ENCODE results near the gene GRIPAP1.

Gene GRIPAP1

GRCh38 chrX:49002091-49002935, at the start of gene GRIPAP1:
Gene GRIPAP1, minus strand, starts transcription at chrX:49002264. Its CDS starts 35 bp downstream, at chrX:49002229.
- peak; percentile 45 to 63 for DNase-seq (ENCODE audit: low read depth in 2 of 2)

GRCh38 chrX:49043987-49044281, 41.9 kb upstream of the GRIPAP1 start:
- no peak for DNase-seq (ENCODE audit: low read depth in 2 of 2)

DNA sequence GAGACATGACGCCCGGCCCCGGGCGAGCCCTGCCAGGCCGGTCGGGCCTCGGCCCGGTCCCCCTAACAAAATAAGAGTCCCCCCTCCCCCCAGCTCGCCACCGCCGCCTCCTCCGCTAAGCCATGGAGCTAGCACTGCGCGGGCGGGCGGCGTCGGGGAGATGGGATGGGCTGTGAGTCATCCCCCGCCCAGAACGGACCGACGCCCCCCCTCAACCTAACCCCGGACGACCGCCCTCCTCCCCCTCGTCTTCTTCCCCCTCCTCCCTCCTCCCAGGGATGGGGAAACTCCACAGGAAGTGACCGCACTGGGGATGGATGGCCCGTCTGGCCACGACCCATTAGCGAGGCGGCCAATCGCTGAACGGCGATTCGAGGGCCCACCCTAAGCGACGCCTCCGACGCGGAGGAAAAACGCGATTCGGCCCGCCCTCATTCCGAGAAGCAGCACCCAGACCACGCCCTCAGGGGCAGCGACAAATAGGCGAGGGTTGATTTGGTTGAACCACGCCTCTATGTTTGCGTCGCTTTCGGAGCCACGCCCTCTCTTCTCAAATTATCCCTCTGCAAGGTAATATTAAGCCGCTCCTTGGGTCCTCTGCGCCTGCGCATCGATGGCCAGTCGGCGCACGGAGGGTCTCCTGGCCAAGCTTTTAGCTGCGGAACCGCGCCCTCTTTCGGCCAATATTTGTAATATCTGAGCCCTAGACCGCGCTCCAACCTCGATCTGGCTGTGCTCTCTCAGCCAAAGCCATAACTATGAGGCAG, 41.3 kb upstream of the GRIPAP1 start, which contains the start of gene TFE3:
Gene TFE3 (minus strand): TSS at position 138 of the 767 bp plus-strand sequence. CDS start 131 bp downstream, at position 7.
- DNase-seq (ENCODE audit: low read depth in 2 of 2) = peak; percentile 86 to 95

GRCh38 chrX:49042581-49043219, 40.6 kb upstream of the GRIPAP1 start:
- DNase-seq (ENCODE audit: low read depth in 2 of 2) = no peak

- DNase-seq (ENCODE audit: low read depth in 2 of 2) = no peak
Observed at GRCh38 chrX:49041744-49042580, 39.9 kb upstream of the GRIPAP1 start.

DNA sequence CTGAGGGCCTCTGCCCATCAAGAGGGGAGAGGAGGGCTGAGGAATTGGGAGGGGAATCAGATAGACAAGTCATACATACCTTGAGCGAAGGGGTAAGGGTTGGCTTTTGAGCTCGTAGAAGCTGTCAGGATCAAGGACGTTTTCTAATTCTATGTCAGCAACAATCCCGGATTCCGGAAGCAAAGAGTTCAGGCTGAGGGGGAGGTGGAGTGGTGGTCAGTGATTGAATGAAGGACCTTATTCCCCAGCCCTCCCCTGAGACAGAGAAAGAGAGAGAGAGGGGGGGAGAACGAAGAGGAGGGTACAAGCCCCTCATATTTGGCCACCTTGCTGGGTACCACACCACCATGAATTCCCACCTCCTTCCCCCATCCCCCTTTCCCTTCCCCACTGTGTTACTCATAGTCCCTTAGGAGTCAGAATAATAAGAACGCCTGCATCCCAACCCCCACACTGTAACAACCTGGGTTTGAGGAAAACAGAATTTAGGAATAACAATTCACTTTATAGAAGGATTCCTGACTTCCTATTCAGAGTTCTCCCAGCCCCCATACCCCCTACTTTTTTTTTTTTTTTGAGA, 38.4 kb upstream of the GRIPAP1 start:
- no peak for DNase-seq (ENCODE audit: low read depth in 2 of 2)

DNA sequence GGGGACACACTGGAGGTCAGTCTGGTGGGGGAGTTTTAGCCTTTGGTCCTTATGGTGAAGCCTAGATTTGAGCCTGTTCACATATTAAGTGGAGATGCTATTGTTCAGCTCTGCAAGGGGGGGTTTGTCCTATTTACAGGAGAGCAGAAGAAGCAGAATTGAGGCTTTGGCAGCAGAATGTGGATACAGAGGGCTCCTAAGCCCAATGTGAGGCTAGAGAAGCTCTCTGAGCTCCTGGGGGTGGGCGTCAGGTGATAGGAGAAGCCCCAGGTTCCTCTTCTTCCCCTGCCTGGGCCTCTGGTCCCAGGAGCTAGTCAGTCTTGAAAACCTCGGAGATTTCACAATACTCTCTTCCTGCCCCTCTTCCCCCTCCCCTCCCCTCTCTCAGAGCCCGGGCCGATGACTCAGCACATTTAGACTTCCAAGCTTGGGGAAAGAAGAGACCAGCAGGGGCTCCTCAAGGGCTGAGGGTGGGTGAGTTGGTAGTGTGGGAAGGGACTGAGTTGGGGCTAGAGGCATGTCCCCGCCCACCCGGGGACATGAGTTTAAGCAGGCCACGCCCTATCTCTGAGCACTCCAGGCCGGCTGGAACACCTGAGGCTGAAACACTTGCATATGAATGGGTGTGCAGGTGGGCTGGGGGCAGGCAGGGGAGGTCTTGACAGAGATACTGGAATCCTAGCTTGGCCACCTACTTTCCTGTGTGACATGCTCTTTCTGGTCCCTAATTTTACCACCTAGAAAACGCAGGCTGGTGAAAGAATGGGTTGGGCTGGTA, 37.7 kb upstream of the GRIPAP1 start:
- DNase-seq (ENCODE audit: low read depth in 2 of 2) = peak; percentile 10 to 26

GRCh38 chrX:49037883-49038475, 35.9 kb upstream of the GRIPAP1 start:
- DNase-seq (ENCODE audit: low read depth in 2 of 2) = no peak

- no peak for DNase-seq (ENCODE audit: low read depth in 2 of 2)
Observed at GRCh38 chrX:49030283-49030682, 28.2 kb upstream of the GRIPAP1 start.

DNA sequence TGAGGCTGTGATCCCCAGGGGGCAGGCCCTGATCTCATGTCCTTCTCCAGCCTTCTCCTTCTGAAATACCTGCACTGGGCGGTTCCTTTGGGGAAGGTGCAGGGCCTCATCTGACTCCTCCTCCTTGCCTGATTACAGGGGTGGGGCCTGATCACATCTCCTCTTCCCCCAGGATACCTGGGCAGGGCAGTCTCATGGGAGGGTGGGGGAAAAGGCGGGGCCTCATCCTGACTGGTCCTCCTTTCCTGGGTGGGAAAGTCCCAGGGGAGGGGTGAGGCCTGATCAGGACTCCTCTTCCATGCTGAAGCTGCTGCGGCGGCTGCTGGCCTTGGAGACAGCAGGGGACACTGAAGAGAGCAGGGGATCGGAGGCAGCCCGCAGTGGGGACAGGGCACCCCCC, 27.8 kb upstream of the GRIPAP1 start:
- DNase-seq (ENCODE audit: low read depth in 2 of 2) = no peak

DNA sequence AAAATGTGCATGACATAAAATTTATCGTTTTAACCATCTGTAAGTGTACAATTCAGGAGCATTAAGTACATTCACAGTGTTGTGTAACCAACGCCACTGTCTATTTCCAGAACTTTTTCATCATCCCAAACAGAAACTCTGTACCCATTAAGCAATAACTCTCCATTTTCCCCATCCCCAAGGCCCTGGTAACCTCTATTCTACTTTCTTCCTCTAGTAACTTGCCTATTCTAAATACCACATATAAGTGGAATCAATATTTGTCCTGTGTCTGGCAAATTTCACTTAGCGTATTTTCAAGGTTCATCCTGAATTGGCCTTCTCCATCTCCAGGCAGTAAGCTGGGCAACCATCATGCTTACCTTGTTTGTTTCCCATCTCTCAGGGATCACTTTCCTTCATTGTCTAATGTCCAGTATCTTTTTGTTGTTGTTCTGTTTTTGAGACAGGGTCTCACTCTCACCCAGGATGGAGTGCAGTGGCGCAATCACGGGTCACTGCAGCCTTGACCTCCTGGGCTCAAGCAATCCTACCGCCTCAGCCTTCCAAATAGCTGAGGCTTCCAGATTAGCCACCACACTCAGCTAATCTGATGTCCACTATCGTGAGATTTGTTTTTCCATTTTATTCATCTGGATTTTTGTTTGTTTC, 17.7 kb upstream of the GRIPAP1 start:
- DNase-seq (ENCODE audit: low read depth in 2 of 2) = no peak

- no peak for DNase-seq (ENCODE audit: low read depth in 2 of 2)
Observed at GRCh38 chrX:49019050-49019449, 17.0 kb upstream of the GRIPAP1 start.

DNA sequence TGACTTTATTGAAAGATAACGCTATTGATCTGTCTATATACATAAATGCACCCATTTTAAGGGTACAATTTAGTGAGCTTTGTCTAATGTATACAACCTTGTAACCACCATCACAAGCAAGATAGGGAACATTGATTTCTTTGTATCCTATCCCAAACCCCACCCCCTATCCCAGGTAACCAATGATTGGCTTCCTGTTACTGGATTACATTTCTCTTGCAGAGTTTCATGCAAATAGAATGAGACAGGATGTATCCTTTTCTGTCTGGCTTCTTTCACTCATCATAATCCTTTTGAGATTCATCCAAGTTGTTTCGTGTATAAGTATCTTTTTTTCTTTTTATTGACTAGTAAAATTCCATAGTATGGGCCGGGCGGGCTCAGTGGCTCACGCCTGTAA, 1.6 kb upstream of the GRIPAP1 start:
- no peak for DNase-seq (ENCODE audit: low read depth in 2 of 2)

- peak; percentile 7 to 8 for DNase-seq (ENCODE audit: low read depth in 2 of 2)
Observed at GRCh38 chrX:49001521-49002090, 458 bp downstream of the GRIPAP1 start.

GRCh38 chrX:49000636-49001035, 1.4 kb downstream of the GRIPAP1 start:
- no peak for DNase-seq (ENCODE audit: low read depth in 2 of 2)

DNA sequence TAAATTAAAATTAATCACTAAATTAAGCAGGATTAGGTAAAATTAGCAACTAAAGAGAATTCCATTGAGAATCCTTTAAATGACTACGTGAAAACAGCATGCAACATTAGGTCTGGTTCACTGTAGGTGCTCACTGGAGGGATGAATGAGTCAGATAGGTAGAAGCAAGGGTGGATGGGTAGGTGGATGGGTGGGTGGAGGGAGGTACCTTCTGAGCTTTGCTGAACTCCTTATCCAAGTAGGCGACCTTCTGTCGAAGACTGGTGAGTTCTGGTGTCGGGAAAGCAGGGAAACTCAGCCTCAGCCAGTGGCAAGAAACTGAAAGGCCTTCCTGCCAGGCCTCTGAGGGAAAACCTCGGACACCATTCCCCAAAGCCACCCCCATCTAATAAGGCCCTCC, 3.0 kb downstream of the GRIPAP1 start:
- no peak for DNase-seq (ENCODE audit: low read depth in 2 of 2)

DNA sequence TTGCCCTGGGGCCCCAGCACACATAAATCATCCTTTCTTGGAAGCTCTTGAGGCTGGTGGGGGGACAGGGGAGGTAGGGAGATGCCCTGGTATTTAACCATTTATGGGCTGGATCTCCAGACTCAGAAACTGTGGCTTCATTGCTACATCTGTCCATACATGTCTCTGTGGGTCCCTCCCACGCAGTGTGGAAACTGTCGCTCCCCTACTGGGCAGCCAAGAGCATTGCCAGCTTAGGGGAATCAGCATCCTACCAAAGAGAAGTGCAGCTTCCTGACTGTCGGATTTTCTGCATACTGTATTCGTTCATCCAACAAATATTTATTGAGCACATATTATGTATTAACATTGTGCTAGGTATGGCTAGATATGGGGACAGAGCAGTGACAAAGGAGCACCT, 3.7 kb downstream of the GRIPAP1 start:
- DNase-seq (ENCODE audit: low read depth in 2 of 2) = no peak

- no peak for DNase-seq (ENCODE audit: low read depth in 2 of 2)
Observed at GRCh38 chrX:48997865-48998264, 4.2 kb downstream of the GRIPAP1 start.

GRCh38 chrX:48997455-48997854, 4.6 kb downstream of the GRIPAP1 start:
- no peak for DNase-seq (ENCODE audit: low read depth in 2 of 2)

Data from activated CD8-positive, alpha-beta memory T cell treated with anti-CD3 and anti-CD28 coated beads for 4 hours (primary cell).